ENCODE data around the gene TMEM37.
A peak's percentile ranks its signal among the peaks of the same experiment; 100 is the strongest.

Gene TMEM37

DNA sequence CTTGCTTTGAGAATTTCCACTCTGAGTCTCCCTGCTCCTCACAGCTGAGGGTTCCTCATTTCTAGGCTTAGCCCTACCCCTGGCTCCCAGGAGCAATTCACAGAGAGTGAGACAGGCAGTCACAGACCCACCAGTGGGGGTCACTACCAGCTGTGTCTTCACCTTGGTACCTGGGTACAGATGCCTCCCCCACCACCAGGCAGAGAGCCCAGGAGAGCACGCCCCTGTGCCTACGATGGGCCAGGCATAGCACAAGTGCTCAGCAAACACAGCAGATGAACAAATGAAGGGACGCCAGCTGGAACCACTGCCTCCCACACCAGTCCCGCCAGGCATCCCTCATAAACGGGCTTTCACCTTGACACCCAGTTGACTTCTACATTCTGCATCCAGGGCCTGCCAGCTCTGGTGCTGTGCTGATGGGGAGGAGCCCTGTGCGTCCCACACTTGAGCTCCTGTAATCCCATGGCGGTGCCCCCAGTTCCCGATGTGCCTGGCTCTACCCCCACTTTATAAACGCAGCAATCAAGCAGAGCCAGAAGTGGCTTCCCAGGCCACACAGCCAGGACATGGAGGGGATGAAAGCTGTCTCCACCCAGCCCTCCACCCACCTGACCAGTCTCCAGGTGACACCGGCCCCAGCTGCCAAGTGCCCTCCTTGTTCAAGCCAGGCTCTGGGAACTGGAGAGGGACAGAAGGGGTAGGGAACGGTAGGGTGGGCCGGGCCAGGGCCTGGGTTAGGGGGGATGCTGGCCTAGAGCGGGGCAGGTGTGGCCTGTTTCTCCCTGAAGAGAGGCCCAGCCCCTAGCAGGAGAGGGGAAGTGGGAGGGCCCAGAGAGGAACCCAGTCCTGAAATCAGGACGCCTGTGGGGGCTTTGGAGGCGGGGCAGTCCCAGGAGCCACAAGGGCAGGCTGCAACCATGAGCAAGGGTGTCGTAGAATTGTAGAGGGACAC, 50.1 kb downstream of the TMEM37 start:
- DNase-seq = no peak

DNA sequence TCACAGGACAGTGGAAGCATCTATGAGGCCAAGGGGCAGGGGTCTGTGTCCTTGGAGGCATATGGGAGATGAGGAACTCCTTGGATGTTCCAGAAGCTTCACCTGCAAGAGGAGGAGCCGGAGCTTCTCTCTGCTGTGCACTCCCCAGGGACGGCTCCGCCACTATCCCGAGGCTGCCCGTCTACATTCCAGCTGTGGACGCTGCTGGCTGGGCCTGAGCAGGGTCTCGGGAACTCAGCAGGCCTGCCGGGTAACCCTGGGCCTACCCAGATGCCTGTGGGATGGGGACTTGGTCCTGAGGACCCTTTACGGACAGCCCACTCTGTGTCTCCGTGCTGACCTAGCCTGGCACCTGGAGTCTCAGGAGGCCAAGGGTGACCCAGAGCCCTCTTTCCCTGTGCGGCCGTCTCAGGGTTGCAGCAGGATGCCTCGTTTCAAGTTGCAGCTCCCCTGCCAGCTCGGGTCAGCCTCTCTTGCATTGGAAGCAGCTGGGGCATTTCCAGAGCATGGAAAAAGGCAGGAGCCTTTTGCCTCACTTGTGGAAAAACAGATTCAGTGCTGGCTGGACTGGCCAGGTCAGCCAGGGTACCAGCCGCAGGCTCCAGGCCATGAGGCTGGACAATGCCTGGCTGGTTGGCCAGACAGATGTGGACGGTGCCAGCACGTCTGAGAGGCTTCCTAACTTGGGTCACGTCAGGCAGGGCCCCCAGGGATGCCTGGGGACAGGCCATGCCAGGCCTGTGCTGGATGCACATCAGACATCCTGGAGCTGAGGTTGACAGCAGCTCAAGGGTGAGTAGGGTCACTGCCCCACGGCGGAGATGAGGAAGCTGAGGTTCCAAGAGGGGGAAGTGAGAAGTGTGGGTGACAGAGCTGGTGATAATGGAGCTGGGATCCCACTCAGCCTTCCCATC, 51.1 kb downstream of the TMEM37 start:
- DNase-seq = no peak

DNA sequence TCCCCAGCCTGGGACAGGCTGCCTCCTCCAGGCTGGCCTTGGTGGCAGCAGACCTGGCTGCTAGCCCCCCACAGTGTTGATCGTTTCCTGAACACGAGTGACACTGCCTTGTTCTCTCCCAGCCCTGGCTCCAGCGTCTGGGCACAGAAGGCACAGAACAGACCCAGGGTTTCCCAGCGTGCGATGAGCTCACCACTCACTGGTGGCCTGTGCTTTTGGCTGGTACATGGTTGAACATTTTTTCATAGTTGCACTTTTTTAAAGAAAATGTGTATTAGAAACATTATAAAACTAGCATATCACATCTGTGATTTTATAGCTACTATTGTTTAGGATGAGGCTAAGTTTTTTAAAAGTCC, 51.7 kb downstream of the TMEM37 start:
- DNase-seq = no peak

DNA sequence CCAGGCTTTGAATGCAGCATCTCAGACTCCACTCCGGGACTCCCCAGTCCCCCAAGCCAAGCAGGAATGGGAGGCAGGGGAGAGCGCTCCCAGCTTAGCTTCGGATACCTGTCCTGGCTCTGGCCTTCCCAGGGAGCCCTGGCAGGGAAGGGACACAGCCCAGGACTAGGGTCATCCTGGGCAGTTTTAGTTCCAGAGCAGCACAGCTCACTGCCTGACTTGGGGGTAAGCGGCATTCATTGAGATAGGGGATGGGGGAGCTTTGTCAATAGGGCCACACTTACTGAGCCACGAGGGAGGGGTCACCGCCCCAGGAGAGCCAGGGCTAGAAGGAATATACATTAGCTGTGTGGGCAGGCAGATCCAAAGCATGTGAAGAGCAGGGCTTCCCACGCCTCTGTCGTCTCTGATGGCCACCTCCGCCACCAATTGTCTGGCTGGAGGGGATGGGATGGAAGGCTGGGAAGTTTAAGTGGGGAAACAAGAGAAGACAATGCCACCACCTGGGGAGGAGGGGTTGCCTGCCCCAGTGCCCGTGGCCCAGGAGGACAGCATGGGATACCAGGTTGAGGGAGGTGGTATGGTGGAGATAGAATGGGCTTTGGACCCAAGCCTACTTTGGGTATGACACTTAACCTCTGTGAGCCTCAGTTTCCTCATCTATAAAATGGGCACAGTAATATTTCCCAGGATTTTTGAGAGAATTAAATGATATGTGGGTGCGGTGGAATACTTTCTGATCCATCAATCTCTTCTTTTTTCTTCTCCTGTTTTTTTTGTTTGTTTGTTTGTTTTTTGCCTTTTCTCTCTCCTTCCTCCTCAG, 52.5 kb downstream of the TMEM37 start:
- DNase-seq = no peak

DNA sequence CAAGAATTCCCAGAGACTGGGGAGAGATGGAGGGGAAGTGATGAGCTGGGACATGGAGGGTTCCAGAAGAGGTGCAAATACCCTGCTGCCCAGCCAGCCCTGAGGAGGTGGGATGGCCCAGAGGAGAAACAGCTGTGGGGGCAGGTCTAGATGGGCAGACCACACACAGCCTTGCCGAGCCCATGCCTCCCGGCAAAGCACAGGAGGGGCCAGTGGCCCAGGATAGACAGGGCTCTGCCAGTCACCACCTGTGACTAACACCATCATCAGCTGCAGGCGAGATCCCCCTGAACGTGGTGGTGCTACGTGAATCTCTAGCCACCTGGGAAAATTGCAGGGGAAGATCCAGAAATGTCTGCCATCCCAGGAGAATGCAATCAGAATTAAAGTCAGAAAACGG, 53.2 kb downstream of the TMEM37 start:
- no peak for DNase-seq

DNA sequence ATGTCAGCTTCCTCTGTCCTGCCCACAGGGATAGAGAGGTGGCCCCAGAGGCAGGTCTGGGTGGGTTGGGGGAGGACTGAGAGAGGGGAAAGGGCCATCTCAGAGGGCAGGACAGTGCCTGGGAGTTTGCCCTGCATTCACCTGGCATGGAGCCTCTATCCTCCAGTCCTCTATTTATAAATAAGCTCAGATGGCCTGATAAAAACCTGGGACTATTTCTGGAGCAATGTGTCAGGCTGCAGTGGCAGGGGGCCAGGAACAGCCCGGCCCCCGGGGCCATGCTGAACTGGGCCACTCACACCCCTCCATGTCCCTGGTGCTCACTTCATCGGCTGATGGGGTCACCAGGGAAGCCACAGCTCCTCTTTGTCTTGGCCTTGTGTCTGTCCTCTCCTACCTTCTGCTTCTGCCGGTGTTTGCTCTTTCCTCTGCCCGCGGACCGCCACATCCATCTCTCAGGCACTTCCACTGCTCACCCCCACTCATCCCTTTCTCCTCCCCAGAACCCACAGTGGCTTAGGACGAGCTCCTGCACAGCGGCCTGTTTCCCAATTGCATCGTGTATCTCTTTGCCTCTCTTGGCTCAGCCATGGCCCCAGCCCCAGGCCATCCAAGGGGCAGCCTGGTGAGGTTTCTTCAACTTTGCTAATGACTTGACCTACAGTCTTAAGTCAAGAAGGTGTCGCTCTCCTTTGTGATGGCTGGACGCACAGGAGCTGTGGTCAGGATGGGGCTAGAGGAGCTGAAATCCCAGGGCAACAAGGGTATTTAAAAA, 53.9 kb downstream of the TMEM37 start:
- no peak for DNase-seq

- DNase-seq = no peak
These were observed 54.7 kb downstream of the TMEM37 start for GRCh38 chr2:119486196-119486827.

- peak; percentile 40 for DNase-seq
These were observed 55.2 kb downstream of the TMEM37 start for GRCh38 chr2:119486886-119487285.

GRCh38 chr2:119487434-119488244, 56.0 kb downstream of the TMEM37 start:
- no peak for DNase-seq
